Stomach smooth muscle (tissue), 2 donors: Measurements from ENCODE around the gene SMC3.

Experiments
- H3K27ac ChIP-seq: one replicate; pipeline ENCODE4 v1.7.0; 2013; ENCODE audit warnings: mild to moderate bottlenecking, low read length, inconsistent platforms
- H3K27me3 ChIP-seq, 2 donors: one replicate each; pipeline ENCODE4 v1.7.0; 2013; ENCODE audit warnings: low read length in 2 of 2; ENCODE audit not compliant: insufficient read depth in 2 of 2, control insufficient read depth in 1 of 2
- H3K36me3 ChIP-seq, 2 donors: one replicate each; pipeline ENCODE4 v1.7.0; 2013; ENCODE audit warnings: low read length in 2 of 2; ENCODE audit not compliant: control insufficient read depth in 2 of 2, insufficient read depth in 2 of 2
- H3K4me1 ChIP-seq: one replicate; pipeline ENCODE4 v1.7.0; 2013; ENCODE audit warnings: low read length; ENCODE audit not compliant: control insufficient read depth, insufficient read depth
- H3K4me3 ChIP-seq, 2 donors: one replicate each; pipeline ENCODE4 v1.7.0; 2013; ENCODE audit warnings: low read length in 2 of 2
- H3K9ac ChIP-seq, 2 donors: one replicate each; pipeline ENCODE4 v1.7.0; 2013; ENCODE audit warnings: low read length in 2 of 2, mild to moderate bottlenecking in 1 of 2
- H3K9me3 ChIP-seq, 2 donors: one replicate each; pipeline ENCODE4 v1.7.0; 2013; ENCODE audit warnings: low read length in 2 of 2; ENCODE audit not compliant: control insufficient read depth in 2 of 2
- donor health status: healthy.
- donor health status: Pancreatic carcinoma.

Gene SMC3

DNA sequence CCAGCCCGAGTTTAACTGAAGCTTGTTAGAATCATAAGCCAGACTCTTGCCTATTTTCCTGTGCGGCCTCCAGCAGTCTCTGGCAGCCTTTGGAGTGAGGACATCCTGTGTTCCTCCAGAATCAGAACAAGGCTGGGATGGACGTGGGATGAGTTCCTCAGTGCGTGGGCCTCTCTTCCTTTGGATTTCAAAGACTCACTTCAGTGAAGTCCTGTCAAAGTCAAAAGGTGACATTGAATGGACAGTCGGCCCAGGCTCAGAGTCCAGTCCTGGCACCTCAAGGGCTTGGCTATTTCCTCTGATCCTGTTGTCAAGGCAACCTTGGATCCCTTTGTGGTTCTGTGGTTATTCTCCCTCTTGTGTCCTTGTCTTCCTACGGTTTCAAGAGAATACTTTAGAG is 21.4 kb upstream of the SMC3 start:
- Histone ChIP-seq H3K9ac (no peak overlapping the region), H3K9me3 (no peaks in the 10 kb centered on the region), H3K36me3 (no peaks in the 10 kb centered on the region), H3K27me3 (no peaks in the 10 kb centered on the region), H3K4me1 (no peaks in the 10 kb centered on the region), H3K27ac (no peak overlapping the region), H3K4me3 (no peak overlapping the region)

DNA sequence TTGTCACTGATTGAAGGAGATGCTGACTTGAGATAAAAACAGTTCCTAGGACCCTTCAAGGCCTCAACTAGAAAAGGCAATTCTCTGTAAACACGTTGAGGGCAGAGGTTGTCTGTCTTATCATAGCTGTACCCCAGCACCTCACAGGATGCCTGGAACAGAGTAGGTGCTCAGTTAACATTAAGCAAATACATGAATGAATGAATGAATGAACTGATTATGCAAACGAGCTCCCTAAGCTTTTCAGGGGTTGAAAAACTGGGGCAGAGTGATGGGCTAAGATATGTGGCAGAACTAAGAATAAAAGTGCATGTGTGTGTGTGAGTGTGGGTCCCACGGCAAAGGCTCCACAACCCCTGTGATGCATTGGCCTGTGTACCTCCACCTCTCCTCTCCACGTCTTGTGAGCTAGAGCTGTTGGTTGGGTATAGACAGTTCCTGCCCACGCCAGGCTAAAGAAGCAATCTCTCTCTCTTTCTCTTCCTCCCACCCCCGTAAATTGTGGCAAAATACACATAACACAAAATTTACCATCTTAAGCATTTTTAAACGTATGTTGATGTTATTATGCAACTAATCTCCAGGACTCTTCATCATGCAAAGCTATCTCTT is 20.9 kb upstream of the SMC3 start:
- Histone ChIP-seq H3K4me3 (no peak overlapping the region), H3K36me3 (no peaks in the 10 kb centered on the region), H3K9me3 (no peaks in the 10 kb centered on the region), H3K9ac (no peak overlapping the region), H3K4me1 (no peaks in the 10 kb centered on the region), H3K27ac (no peak overlapping the region), H3K27me3 (no peaks in the 10 kb centered on the region)

DNA sequence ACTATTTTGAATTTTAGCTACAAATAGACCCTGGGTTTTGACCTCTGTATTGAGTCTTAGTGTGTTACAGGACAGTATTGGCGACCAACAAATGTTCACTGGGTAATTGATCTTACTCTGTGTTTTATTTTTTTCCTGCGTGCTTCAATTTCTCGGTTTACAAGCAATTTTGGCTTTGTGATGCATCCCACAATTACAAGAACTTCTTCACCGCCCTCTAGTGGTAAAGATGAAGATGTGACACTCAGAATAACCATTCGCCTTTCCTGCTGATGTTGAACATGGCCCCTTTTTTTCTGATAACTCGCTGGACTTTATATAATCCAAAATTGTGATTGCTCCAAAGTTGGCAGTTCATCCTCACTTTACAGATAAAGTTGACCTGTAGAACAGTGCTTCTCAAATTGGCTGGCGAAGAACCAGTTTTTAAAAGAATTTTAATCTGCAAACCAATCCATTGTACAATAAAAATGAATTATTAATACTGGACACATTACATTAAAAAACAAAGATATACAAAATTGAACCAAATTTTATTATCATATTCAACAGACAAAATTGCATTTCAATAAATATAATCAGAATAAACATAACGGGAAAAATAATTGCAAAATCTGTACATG is 20.2 kb upstream of the SMC3 start:
- H3K9ac ChIP-seq: no peak overlapping the region
- H3K4me3 ChIP-seq: no peak overlapping the region
- no peaks in the 10 kb centered on the region for H3K9me3 ChIP-seq
- H3K27ac ChIP-seq: no peak overlapping the region
- H3K36me3 ChIP-seq: no peaks in the 10 kb centered on the region
- no peaks in the 10 kb centered on the region for H3K27me3 ChIP-seq
- H3K4me1 ChIP-seq: no peaks in the 10 kb centered on the region

GRCh38 chr10:110548002-110548401 is 19.5 kb upstream of the SMC3 start:
- Histone ChIP-seq H3K36me3 (no peaks in the 10 kb centered on the region), H3K9me3 (no peaks in the 10 kb centered on the region), H3K9ac (no peak overlapping the region), H3K4me3 (no peak overlapping the region), H3K4me1 (no peaks in the 10 kb centered on the region), H3K27me3 (no peaks in the 10 kb centered on the region), H3K27ac (no peak overlapping the region)

- Histone ChIP-seq H3K27me3 (no peaks in the 10 kb centered on the region), H3K4me1 (no peaks in the 10 kb centered on the region), H3K36me3 (no peaks in the 10 kb centered on the region), H3K27ac (no peak overlapping the region), H3K4me3 (no peak overlapping the region), H3K9me3 (no peaks in the 10 kb centered on the region), H3K9ac (no peak overlapping the region)
Observed at GRCh38 chr10:110549211-110549610, 18.3 kb upstream of the SMC3 start.

DNA sequence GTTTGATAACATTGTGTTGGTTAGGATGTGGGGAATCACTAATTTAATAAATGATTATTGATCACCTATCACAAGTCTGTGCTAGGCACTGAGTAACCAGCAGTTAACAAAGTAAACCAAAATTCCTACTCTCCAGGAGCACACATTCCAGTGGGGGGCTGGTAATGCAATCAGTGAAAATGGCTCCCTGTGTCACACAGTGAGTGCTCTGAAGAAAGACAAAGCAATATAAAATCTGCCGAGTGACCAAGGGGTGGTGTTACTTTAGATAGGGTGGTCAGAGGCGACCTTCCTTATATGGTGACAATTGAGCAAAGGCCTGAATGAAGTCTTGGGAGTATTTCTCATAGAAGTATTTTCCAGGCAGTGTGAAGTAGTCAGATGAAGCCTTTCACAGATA is 13.6 kb upstream of the SMC3 start:
- Histone ChIP-seq H3K4me3 (no peak overlapping the region), H3K4me1 (no peaks in the 10 kb centered on the region), H3K36me3 (no peaks in the 10 kb centered on the region), H3K9ac (no peak overlapping the region), H3K27me3 (no peaks in the 10 kb centered on the region), H3K9me3 (no peaks in the 10 kb centered on the region), H3K27ac (no peak overlapping the region)

- Histone ChIP-seq H3K27me3 (no peaks in the 10 kb centered on the region), H3K4me1 (no peaks in the 10 kb centered on the region), H3K4me3 (no peak overlapping the region), H3K9ac (no peak overlapping the region), H3K27ac (no peak overlapping the region), H3K9me3 (no peaks in the 10 kb centered on the region), H3K36me3 (no peaks in the 10 kb centered on the region)
Observed at GRCh38 chr10:110556296-110556695, 11.2 kb upstream of the SMC3 start.

DNA sequence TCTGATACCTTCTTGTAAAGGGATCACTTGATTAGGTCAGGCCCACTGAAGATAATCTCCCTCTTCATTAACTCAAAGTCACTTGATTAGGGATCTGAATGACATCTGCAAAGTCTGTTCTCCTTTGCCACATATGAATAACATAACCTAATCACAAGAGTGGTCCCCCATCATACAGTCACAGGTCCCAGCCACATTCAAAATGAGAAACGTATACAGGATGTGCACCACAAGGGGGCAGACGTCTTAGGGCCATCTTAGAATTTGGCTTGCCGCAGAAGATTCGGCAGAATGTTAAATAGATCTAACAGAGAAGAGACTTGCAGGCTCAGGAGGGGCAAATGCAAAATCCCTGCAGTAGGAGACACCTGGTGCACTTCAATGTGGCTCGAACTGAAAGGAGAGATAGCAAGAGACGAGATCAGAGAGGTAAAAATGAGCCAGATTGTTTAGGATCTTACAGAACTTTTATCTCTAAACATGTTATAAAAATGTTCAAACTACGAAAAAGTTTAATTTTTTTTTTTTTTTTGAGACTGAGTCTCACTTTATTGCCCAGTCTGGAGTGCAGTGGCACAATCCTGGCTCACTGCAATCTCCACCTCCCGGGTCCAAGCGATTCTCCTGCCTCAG is 10.4 kb upstream of the SMC3 start:
- Histone ChIP-seq H3K9ac (no peak overlapping the region), H3K4me1 (no peaks in the 10 kb centered on the region), H3K27me3 (no peaks in the 10 kb centered on the region), H3K4me3 (no peak overlapping the region), H3K36me3 (no peaks in the 10 kb centered on the region), H3K9me3 (no peaks in the 10 kb centered on the region), H3K27ac (no peak overlapping the region)

DNA sequence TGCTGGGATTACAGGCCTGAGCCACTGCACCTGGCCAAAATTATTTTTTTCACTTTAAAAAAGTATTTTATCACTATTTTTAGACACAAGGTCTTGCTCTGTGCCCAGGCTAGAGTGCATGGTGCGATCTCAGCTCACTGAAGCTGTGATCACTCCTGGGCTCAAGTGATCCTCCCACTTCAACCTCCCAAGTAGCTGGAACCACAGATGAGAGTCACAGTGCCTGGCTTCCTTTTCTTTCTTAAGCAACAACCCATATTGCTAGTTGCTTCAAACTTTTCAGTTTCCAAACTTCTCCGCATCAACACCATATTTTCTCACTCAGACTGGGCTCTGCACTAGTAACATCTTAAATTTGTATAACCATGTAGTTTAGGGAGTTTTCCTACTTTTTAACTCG is 9.5 kb upstream of the SMC3 start:
- peaks cover 0 to under 1% of the 10 kb centered on the region in 2 donors for H3K27me3 ChIP-seq
- H3K4me3 ChIP-seq: no peak overlapping the region
- H3K9me3 ChIP-seq: no peaks in the 10 kb centered on the region
- H3K4me1 ChIP-seq: no peaks in the 10 kb centered on the region
- H3K27ac ChIP-seq: no peak overlapping the region
- no peaks in the 10 kb centered on the region for H3K36me3 ChIP-seq
- no peak overlapping the region for H3K9ac ChIP-seq

GRCh38 chr10:110560012-110560411 is 7.5 kb upstream of the SMC3 start:
- Histone ChIP-seq H3K9ac (no peak overlapping the region), H3K27me3 (peaks cover 0 to 3% of the 10 kb centered on the region in 2 donors), H3K9me3 (no peaks in the 10 kb centered on the region)

DNA sequence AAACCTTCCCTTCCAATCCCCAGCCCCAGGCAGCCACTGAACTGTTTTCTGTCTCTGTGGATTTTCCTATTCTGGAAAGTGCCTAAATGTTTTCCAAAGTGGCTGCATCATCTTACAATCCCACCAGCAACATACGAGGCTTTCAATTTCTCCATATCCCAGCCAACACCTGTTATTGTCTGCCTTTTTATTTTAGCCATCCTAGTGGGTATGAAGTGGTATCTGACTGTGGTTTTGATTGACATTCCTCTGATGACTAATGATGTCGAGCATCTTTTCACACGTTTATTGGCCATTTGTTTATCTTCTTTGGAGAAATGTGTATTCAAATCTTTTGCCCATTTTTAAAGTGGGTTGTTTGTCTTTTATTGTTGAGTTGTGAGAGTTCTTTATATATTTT is 6.2 kb upstream of the SMC3 start:
- H3K9ac ChIP-seq: no peak overlapping the region
- no peaks in the 10 kb centered on the region for H3K4me1 ChIP-seq
- no peaks in the 10 kb centered on the region for H3K36me3 ChIP-seq
- peaks cover 0 to 3% of the 10 kb centered on the region in 2 donors for H3K27me3 ChIP-seq
- H3K4me3 ChIP-seq: no peak overlapping the region
- H3K27ac ChIP-seq: no peak overlapping the region
- no peaks in the 10 kb centered on the region for H3K9me3 ChIP-seq

More at GRCh38 chr10:110560012-110560411, 7.5 kb upstream of the SMC3 start:
- Histone ChIP-seq H3K4me3 (no peak overlapping the region), H3K4me1 (no peaks in the 10 kb centered on the region), H3K36me3 (no peaks in the 10 kb centered on the region), H3K27ac (no peak overlapping the region)
